ENCODE results near the gene CHD3.

The CHD3 gene

DNA sequence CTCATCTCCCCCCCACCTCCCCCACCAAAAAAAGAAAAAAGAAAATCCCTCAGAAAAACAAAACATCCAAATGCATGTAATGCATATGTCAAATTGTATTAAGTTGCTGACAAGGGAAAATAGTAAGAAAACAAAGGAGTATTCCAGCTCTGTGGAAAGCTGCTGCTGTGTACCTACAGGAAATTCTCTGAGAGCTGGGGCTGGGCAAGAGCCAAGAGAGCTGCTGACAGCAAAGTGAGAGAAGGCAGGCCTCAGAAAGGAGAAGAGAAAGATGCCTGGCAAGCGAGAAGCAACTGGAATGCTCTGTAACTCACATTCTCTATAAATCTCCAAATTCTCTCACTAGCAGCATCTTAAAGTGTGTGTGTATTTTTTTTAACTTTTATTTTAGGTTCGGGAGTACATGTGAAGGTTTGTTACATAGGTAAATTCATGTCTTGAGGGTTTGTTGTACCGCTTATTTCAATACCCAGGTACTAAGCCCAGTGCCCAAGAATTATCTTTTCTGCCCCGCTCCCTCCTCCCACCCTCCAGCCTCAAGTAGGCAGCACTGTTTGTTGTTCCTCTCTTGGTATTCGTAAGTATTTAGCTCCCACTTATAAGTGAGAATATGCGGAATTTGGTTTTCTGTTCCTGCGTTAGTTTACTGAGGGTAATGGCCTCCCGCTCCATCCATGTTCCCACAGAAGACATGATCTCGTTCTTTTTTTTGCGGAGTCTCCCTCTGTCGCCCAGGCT lies 67.8 kb downstream of the CHD3 start:
- TF ChIP-seq, protein P1, sequence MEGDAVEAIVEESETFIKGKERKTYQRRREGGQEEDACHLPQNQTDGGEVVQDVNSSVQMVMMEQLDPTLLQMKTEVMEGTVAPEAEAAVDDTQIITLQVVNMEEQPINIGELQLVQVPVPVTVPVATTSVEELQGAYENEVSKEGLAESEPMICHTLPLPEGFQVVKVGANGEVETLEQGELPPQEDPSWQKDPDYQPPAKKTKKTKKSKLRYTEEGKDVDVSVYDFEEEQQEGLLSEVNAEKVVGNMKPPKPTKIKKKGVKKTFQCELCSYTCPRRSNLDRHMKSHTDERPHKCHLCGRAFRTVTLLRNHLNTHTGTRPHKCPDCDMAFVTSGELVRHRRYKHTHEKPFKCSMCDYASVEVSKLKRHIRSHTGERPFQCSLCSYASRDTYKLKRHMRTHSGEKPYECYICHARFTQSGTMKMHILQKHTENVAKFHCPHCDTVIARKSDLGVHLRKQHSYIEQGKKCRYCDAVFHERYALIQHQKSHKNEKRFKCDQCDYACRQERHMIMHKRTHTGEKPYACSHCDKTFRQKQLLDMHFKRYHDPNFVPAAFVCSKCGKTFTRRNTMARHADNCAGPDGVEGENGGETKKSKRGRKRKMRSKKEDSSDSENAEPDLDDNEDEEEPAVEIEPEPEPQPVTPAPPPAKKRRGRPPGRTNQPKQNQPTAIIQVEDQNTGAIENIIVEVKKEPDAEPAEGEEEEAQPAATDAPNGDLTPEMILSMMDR (conservative IDR thresholded peaks at IDR 0.05), result no peak
- 0 out of 2 replicates have a peak overlapping the region, but pooled peaks have one; percentile 11 for H3K27ac ChIP-seq

GRCh38 chr17:7959503-7960253 lies 71.1 kb downstream of the CHD3 start:
- H3K27ac ChIP-seq, result no peak overlapping the region
- TF ChIP-seq, protein P1 (conservative IDR thresholded peaks at IDR 0.05), result no peak

- TF ChIP-seq, protein P1 (conservative IDR thresholded peaks at IDR 0.05), result no peak
These were observed 72.8 kb downstream of the CHD3 start for GRCh38 chr17:7961421-7961820.

More at GRCh38 chr17:7961421-7961820, 72.8 kb downstream of the CHD3 start:
- H3K27ac ChIP-seq, result no peak overlapping the region
